GM12878 (cell line): ENCODE results near the gene WDR41. TPM values are rescaled to one million over a fixed set of nuclear protein-coding genes. Genes with fewer than 3 reads are reported as not detected.

Source experiments
- ATAC-seq: fragments of 200-7000 bp; cut with Tn5 transposase; 3 replicates; pipeline ENCODE4 v1.9.1; 2020; ENCODE audit warnings: mild to moderate bottlenecking, moderate library complexity
- BruUV-seq: library from RNA; stranded (reverse); fragments of 400-500 nt; replicated peaks from 2 replicates; lab custom pipeline; 2021; lab: Mats Ljungman, UMichigan
- CTCF ChIA-PET: fragments of 300-600 bp; sonication (Branson Sonifier 250); formaldehyde crosslinking; extraction: SDS; loops from one replicate; lab custom pipeline; 2021; ENCODE audit warnings: inconsistent platforms; lab: Yijun Ruan, JAX
- POLR2A ChIA-PET: fragments of 350-600 bp; formaldehyde crosslinking; extraction: SDS; loops from one replicate; lab custom pipeline; 2021; ENCODE audit warnings: inconsistent platforms; lab: Charles Lee
- RAD21 ChIA-PET: fragments of 300-600 bp; sonication (Branson Sonifier 250); formaldehyde crosslinking; loops from one replicate; lab custom pipeline; 2023; ENCODE audit warnings: antibody characterized with exemption; ENCODE audit not compliant: unreplicated experiment; lab: Charles Lee
- SMC1A ChIA-PET: fragments of 300-600 bp; sonication (Branson Sonifier 250); formaldehyde crosslinking; loops from one replicate; lab custom pipeline; 2023; ENCODE audit not compliant: unreplicated experiment, uncharacterized antibody; lab: Charles Lee
- DNase-seq: peaks from one replicate; pipeline ENCODE4 v3.0.0-alpha.2; 2011; ENCODE audit warnings: low read depth, low spot score
- FAIRE-seq: peaks from 3 replicates; lab custom pipeline; 2011; peaks lifted over from hg19 to GRCh38; lab: Jason Lieb, UNC
- H2AFZ ChIP-seq: 2 replicates; pipeline ENCODE4 v1.6.0; 2011; ENCODE audit warnings: low read depth, low read length, control low read depth; ENCODE audit not compliant: control insufficient read depth
- H3K27ac ChIP-seq: 2 replicates; pipeline ENCODE4 v1.5.1; 2011; ENCODE audit warnings: control low read depth; ENCODE audit not compliant: control insufficient read depth, insufficient read depth
- H3K27me3 ChIP-seq, 2 experiments: replicated peaks in 1 of 2; 2 replicates each; pipeline versions ENCODE4 v1.6.0 to v1.6.1; 2011; ENCODE audit warnings: low read length in 1 of 2; ENCODE audit not compliant: control insufficient read depth in 2 of 2, insufficient read depth in 2 of 2
- H3K36me3 ChIP-seq, 2 experiments: 2 replicates each; pipeline ENCODE4 v1.5.1; 2011; ENCODE audit warnings: low read length in 1 of 2; ENCODE audit not compliant: control insufficient read depth in 2 of 2, insufficient read depth in 2 of 2
- H3K4me1 ChIP-seq: 2 replicates; pipeline ENCODE4 v1.6.1; 2011; ENCODE audit warnings: mild to moderate bottlenecking, low read length, moderate library complexity, mixed read lengths; ENCODE audit not compliant: control insufficient read depth, insufficient read depth
- H3K4me2 ChIP-seq: 2 replicates; pipeline ENCODE4 v1.6.0; 2011; ENCODE audit warnings: control low read depth; ENCODE audit not compliant: control insufficient read depth, insufficient read depth
- H3K4me3 ChIP-seq: fragments of 200-600 bp; sonication (generic); 2 replicates; pipeline ENCODE4 v1.5.1; 2016
- H3K79me2 ChIP-seq: 2 replicates; pipeline ENCODE4 v1.6.0; 2011; ENCODE audit warnings: low read length; ENCODE audit not compliant: control insufficient read depth, insufficient read depth
- H3K9ac ChIP-seq: 2 replicates; pipeline ENCODE4 v1.8.0; 2011; ENCODE audit warnings: low read length, control low read depth, mixed read lengths; ENCODE audit not compliant: control insufficient read depth, insufficient read depth
- H3K9me3 ChIP-seq: replicated peaks from 3 replicates; pipeline ENCODE4 v1.5.1; 2011; ENCODE audit warnings: mild to moderate bottlenecking, low read length; ENCODE audit not compliant: control insufficient read depth, insufficient read depth
- H4K20me1 ChIP-seq: 2 replicates; pipeline ENCODE4 v1.6.0; 2011; ENCODE audit not compliant: control insufficient read depth, insufficient read depth
- EGR1 ChIP-seq, 2 experiments: IDR thresholded peaks; 1 replicate in 1 of 2; 2 replicates in 1 of 2; pipeline ENCODE4 v1.6.1; 2011 to 2012; ENCODE audit warnings: low read depth in 2 of 2, low read length in 2 of 2, borderline replicate concordance in 1 of 2, mild to moderate bottlenecking in 1 of 2, moderate library complexity in 1 of 2
- HSF1 ChIP-seq: fragments of 150-350 bp; IDR thresholded peaks from 2 replicates; pipeline ENCODE4 v1.6.1; 2014; ENCODE audit warnings: mild to moderate bottlenecking, low read depth, low read length
- MXI1 ChIP-seq: fragments of 150-350 bp; IDR thresholded peaks from 2 replicates; pipeline ENCODE4 v1.6.1; 2011; ENCODE audit warnings: low read depth, mild to moderate bottlenecking, inconsistent platforms, low read length, improper control_type of control experiment
- NRF1 ChIP-seq: conservative IDR thresholded peaks from 2 replicates; pipeline ENCODE4 v1.6.1; 2011; ENCODE audit warnings: mild to moderate bottlenecking, low read depth, low read length, improper control_type of control experiment
- POLR2AphosphoS2 ChIP-seq: IDR thresholded peaks from 2 replicates; pipeline ENCODE4 v1.6.1; 2011; ENCODE audit warnings: low read depth, mild to moderate bottlenecking, low read length, improper control_type of control experiment, moderate library complexity
- POU2F2 ChIP-seq: IDR thresholded peaks from 3 replicates; pipeline ENCODE4 v1.6.1; 2011; ENCODE audit warnings: low read depth, mild to moderate bottlenecking, low read length, borderline replicate concordance
- RELA ChIP-seq: fragments of 450-650 bp; IDR thresholded peaks from 2 replicates; pipeline ENCODE4 v1.8.0; 2014; ENCODE audit warnings: borderline replicate concordance; ENCODE audit not compliant: partially characterized antibody
- ZNF384 ChIP-seq: IDR thresholded peaks from 2 replicates; pipeline ENCODE4 v1.6.1; 2012; ENCODE audit warnings: low read depth, mild to moderate bottlenecking, low read length, improper control_type of control experiment, borderline replicate concordance
- WGBS: methylation state at CpG from one replicate; pipeline ENCODE4 v1.1.6; 2016; ENCODE audit warnings: low lambda C conversion rate; ENCODE audit not compliant: insufficient replicate concordance, insufficient coverage; ENCODE audit errors: missing lambda C conversion rate; 5-methylcytosine and 5-hydroxymethylcytosine counted together
- in situ Hi-C: fragments of 300-500 bp; cut with MboI; formaldehyde crosslinking; loops from 9 replicates; pipeline ENCODE4 v1.14.3; 2018; ENCODE audit warnings: mixed read lengths
- intact Hi-C: fragments of 100-400 bp; cut with micrococcal nuclease; formaldehyde crosslinking; loops from one replicate; pipeline ENCODE4 v1.14.2; 2022; ENCODE audit not compliant: unreplicated experiment
- polyA plus RNA-seq, 11 experiments: library from polyadenylated mRNA; depleted of rRNA in 4 of 11; unstranded in 6 of 11; stranded (reverse) in 5 of 11; fragments of >200 nt; fragmentation: Nextera tagmentation in 4 of 11; fragmentation: Illumina TruSeq in 1 of 11; extraction: Ambion mirVana in 4 of 11; extraction: Trizol in 1 of 11; gene quantifications; 1 replicate in 1 of 11; 2 replicates in 10 of 11; pipeline versions ENCODE4 v1.2.1 to v1.2.3, GENCODE V29; 2011 to 2016; ENCODE audit warnings: inconsistent platforms in 2 of 11, missing spikeins in 2 of 11, low read depth in 1 of 11
- total RNA-seq, 4 experiments: library from RNA; depleted of rRNA in 3 of 4; stranded (reverse); fragments of >200 nt in 3 of 4; fragmentation: Illumina TruSeq in 1 of 4; extraction: Trizol in 1 of 4; gene quantifications; 2 replicates each; pipeline versions ENCODE4 v1.2.1 to v1.2.3, GENCODE V29; 2013 to 2021
- TF ChIP-seq, protein P1 (sequence below): fragments of 450-650 bp; IDR thresholded peaks from 2 replicates; pipeline ENCODE4 v1.6.1; 2017; ENCODE audit warnings: mild to moderate bottlenecking
- TF ChIP-seq, protein P2 (sequence below): IDR thresholded peaks from 2 replicates; pipeline ENCODE4 v1.6.1; 2012; ENCODE audit warnings: improper control_type of control experiment, low read depth, low read length; ENCODE audit not compliant: insufficient replicate concordance
- TF ChIP-seq, protein P3 (sequence below): fragments of 450-650 bp; IDR thresholded peaks from 2 replicates; pipeline ENCODE4 v1.6.1; 2017; ENCODE audit warnings: mild to moderate bottlenecking, moderate library complexity

The WDR41 gene
- total and polyA plus RNA-seq, 10 of the 15 experiments (the other 5 are each of a cell fraction or from before 2014, with no cell fraction given): 60.0 to 124 (median 84.4) TPM

GRCh38 chr5:77531297-77531696, 39.2 kb upstream of the WDR41 start:
- ATAC-seq (no peak), FAIRE-seq (no peak), DNase-seq (no peak)
- in situ Hi-C loops (no loop called here), intact Hi-C loops (no loop called here)
- CTCF ChIA-PET: no interaction called here
- Histone ChIP-seq H3K9ac (no peak overlapping the region), H3K4me3 (no peak overlapping the region), H4K20me1 (no peaks in the 10 kb centered on the region), H3K79me2 (no peaks in the 10 kb centered on the region), H3K36me3 (no peaks in the 10 kb centered on the region), H2AFZ (no peak overlapping the region), H3K4me1 (no peaks in the 10 kb centered on the region), H3K27me3 (no peaks in the 10 kb centered on the region; a peak in 1 of 4 replicates), H3K27ac (no peak overlapping the region), H3K4me2 (no peak overlapping the region), H3K9me3 (no peaks in the 10 kb centered on the region)
- RAD21 ChIA-PET: no interaction called here
- SMC1A ChIA-PET: no interaction called here
- POLR2A ChIA-PET: no interaction called here
- 43% methylated on average over 3 of the region's 3 CpGs for WGBS
- BruUV-seq: no TSS peak
- TF ChIP-seq RELA: no peak
- TF ChIP-seq POU2F2: no peak
- no peak for TF ChIP-seq HSF1
- TF ChIP-seq ZNF384: no peak
- TF ChIP-seq NRF1: no peak
- TF ChIP-seq POLR2AphosphoS2: no peak
- TF ChIP-seq, protein P1, sequence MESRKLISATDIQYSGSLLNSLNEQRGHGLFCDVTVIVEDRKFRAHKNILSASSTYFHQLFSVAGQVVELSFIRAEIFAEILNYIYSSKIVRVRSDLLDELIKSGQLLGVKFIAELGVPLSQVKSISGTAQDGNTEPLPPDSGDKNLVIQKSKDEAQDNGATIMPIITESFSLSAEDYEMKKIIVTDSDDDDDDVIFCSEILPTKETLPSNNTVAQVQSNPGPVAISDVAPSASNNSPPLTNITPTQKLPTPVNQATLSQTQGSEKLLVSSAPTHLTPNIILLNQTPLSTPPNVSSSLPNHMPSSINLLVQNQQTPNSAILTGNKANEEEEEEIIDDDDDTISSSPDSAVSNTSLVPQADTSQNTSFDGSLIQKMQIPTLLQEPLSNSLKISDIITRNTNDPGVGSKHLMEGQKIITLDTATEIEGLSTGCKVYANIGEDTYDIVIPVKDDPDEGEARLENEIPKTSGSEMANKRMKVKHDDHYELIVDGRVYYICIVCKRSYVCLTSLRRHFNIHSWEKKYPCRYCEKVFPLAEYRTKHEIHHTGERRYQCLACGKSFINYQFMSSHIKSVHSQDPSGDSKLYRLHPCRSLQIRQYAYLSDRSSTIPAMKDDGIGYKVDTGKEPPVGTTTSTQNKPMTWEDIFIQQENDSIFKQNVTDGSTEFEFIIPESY: no peak
- no peak for TF ChIP-seq MXI1
- TF ChIP-seq, protein P2, sequence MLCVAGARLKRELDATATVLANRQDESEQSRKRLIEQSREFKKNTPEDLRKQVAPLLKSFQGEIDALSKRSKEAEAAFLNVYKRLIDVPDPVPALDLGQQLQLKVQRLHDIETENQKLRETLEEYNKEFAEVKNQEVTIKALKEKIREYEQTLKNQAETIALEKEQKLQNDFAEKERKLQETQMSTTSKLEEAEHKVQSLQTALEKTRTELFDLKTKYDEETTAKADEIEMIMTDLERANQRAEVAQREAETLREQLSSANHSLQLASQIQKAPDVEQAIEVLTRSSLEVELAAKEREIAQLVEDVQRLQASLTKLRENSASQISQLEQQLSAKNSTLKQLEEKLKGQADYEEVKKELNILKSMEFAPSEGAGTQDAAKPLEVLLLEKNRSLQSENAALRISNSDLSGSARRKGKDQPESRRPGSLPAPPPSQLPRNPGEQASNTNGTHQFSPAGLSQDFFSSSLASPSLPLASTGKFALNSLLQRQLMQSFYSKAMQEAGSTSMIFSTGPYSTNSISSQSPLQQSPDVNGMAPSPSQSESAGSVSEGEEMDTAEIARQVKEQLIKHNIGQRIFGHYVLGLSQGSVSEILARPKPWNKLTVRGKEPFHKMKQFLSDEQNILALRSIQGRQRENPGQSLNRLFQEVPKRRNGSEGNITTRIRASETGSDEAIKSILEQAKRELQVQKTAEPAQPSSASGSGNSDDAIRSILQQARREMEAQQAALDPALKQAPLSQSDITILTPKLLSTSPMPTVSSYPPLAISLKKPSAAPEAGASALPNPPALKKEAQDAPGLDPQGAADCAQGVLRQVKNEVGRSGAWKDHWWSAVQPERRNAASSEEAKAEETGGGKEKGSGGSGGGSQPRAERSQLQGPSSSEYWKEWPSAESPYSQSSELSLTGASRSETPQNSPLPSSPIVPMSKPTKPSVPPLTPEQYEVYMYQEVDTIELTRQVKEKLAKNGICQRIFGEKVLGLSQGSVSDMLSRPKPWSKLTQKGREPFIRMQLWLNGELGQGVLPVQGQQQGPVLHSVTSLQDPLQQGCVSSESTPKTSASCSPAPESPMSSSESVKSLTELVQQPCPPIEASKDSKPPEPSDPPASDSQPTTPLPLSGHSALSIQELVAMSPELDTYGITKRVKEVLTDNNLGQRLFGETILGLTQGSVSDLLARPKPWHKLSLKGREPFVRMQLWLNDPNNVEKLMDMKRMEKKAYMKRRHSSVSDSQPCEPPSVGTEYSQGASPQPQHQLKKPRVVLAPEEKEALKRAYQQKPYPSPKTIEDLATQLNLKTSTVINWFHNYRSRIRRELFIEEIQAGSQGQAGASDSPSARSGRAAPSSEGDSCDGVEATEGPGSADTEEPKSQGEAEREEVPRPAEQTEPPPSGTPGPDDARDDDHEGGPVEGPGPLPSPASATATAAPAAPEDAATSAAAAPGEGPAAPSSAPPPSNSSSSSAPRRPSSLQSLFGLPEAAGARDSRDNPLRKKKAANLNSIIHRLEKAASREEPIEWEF: no peak
- TF ChIP-seq, protein P3, sequence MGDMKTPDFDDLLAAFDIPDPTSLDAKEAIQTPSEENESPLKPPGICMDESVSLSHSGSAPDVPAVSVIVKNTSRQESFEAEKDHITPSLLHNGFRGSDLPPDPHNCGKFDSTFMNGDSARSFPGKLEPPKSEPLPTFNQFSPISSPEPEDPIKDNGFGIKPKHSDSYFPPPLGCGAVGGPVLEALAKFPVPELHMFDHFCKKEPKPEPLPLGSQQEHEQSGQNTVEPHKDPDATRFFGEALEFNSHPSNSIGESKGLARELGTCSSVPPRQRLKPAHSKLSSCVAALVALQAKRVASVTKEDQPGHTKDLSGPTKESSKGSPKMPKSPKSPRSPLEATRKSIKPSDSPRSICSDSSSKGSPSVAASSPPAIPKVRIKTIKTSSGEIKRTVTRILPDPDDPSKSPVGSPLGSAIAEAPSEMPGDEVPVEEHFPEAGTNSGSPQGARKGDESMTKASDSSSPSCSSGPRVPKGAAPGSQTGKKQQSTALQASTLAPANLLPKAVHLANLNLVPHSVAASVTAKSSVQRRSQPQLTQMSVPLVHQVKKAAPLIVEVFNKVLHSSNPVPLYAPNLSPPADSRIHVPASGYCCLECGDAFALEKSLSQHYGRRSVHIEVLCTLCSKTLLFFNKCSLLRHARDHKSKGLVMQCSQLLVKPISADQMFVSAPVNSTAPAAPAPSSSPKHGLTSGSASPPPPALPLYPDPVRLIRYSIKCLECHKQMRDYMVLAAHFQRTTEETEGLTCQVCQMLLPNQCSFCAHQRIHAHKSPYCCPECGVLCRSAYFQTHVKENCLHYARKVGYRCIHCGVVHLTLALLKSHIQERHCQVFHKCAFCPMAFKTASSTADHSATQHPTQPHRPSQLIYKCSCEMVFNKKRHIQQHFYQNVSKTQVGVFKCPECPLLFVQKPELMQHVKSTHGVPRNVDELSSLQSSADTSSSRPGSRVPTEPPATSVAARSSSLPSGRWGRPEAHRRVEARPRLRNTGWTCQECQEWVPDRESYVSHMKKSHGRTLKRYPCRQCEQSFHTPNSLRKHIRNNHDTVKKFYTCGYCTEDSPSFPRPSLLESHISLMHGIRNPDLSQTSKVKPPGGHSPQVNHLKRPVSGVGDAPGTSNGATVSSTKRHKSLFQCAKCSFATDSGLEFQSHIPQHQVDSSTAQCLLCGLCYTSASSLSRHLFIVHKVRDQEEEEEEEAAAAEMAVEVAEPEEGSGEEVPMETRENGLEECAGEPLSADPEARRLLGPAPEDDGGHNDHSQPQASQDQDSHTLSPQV: no peak
- TF ChIP-seq EGR1 (IDR thresholded peaks at IDR 0.05; ENCODE audit: borderline replicate concordance in 1 of 2, low read depth in 2 of 2, low read length in 2 of 2): no peak
